Stimulated activated CD4-positive, alpha-beta T cell treated with anti-CD3 and anti-CD28 coated beads, Interleukin-1b, Interleukin-23, amount 100 ng/mL, for 1 hour (primary cell): Measurements from ENCODE around the gene CES2.

ENCODE experiments used
- DNase-seq, 2 donors: peaks; one replicate each; pipeline ENCODE4 v3.0.0-alpha.2; 2020; ENCODE audit warnings: low read depth in 2 of 2

Gene CES2

GRCh38 chr16:66902648-66903543, 32.4 kb upstream of the CES2 start:
- DNase-seq: no peak

DNA sequence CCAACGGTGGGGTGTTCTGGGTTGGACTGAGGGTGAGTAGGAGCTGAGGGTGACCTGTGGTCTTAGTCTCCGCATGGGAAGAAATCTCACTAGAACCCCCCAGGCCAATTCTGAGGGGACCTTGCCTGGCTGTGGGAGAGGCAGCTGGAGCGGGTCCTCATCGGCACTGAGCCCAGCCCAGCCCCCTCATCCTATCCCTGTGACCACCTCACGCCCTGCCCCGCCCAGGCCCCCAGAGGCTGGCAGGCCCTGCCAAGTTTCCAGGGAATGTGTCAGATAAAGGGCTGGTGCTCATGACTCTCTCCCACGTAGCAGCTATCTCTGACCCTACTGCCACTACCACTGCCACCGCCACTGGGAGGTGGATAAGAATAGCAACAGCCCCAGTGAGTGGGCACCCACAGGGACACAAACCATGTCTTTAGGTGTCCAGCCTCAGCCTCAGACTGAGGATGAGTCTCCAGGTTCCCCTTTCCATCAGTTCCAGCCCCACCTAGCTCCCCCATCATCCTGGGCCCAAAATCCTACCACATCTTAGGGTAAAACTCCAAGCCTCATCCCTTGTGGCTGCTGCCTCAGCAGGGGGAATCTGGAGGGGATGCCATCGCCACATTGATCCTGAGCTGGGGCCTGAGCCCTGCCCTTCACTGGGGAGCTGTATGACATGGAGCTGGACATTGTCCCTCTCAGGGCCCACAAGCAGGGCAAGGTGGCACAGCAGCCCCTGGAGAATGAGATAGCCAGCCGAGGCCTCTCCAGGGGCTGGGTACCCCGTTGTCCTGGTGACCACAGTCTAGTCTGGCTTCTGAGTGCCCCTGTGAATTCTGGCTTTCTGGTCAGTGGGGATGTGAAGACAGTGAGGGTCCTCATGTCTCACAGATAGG, 31.5 kb upstream of the CES2 start:
- no peak for DNase-seq

- DNase-seq: no peak
Measured at GRCh38 chr16:66904428-66904845, 30.9 kb upstream of the CES2 start.

DNA sequence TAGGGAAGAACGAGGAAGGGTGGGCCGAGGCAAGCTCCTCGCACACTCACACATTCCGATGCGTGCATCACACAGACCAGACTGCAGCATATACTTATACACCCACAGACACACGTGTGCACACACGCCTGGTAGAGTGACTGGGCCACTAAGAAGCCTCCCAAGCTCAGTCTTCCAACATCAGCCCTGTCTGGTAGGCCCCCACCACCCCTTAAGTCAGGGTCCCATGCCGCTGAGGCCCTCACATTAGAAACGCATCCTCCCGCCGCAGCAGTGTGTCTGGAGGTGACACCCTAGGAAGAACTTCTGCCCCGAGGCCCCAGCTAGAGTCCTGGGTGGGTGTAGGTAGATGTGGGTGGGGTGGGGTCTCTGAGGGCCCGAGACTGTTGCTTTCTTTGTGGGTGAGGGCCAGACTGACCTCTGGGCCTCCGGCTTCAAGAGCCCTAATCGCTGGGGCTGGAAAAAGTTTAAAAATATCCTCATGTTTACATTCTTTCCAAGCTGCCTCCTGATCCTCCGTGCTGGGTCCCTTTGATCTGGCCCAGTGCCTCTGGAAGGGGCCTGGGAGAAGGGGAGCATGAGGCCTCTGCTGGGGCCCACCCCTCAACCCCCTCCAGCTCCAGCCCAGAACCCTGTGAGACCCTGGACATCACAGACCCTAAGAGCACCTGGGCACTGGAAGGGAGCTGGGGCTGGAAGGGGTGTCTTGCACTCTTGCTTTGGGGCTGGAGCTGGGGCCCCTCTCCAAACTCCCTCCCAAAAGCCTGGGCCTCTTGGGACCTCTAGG, 30.3 kb upstream of the CES2 start:
- DNase-seq: no peak

DNA sequence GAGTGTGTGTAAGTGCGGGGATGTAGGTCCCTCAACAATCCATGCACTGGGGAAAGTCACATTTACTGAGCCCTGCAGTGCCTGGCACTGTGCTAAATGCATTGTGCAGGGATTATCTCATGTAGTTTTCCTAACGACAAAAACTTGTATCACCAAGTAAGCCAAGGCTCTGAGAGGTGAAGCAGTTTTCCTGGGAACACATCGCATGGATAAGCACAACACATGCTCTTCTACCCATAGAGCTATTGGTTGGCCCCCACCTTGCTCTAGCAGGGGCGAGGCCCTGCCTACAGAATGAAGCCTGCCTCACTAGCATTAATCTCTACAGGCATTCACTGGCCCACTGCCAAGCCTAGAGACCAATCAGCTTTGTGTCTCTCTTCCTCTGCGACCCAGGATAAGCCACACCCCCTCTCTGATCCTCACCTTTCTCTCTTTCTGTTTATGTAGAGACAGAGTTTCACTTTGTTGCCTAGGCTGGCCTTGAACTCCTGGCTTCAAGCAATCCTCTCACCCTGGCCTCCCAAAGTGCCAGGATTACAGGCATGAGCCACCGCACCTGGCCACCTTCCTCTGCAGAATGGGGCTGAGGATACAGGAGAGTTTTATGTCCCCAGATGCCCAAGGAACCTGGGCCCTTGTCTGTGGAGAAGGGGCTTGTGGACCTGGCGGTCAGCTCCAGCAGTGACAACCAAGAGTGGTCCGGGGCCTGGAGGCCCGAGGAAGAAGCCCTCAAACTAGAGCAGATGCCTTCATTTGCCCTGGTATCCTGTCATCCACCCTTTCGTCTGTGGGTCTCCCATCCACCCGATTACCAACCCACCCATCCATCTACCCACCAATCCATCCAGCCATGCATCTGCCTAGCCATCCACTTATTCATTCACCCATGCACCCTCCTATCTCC, 29.4 kb upstream of the CES2 start:
- no peak for DNase-seq

DNA sequence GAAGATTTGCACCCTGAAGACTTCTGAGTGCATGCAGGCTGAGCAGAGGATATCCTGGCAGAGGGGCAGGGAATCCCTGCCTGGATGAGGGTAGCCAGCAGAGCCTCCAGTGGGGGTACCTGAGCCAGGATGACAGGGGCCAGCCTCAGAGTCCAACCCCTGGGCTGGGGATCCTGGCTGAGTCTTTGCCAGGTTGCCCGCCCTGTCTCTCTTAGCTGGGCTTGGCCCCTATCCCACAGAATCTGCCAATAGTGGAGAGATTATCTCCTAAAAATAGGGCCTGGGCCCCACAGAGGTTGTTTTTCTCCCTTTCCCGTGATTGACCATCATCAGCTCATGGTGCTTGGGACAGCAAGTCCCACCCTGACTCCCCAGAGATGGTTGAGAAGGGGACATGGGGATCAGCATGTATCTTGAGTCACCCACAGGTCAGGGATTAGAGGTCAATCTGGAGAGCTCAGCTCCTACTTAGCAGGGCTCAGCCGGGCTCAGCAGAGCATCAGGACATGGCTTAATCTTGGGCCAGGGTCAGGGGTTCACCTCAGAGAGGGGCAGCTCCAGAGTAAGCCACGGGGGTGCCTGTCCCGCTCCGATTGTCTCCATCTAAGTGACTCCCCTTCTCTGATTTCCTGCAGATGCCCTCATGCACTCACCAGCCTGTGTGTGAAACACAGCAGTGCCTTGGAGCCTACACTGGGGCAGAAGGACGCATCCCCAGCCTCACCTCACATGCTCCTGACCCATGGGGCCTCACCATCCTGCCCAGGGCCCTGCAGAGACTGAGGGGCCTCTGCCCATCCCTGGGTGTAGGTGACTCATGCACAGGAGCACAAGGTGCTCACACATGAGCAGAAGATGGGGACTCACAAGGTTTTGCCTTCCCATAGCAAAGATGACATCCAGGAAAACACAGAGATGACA, 28.1 kb upstream of the CES2 start:
- DNase-seq: no peak

- no peak for DNase-seq
Measured at GRCh38 chr16:66908116-66908515, 27.2 kb upstream of the CES2 start.

- DNase-seq: no peak
Measured at GRCh38 chr16:66908762-66909559, 26.4 kb upstream of the CES2 start.

DNA sequence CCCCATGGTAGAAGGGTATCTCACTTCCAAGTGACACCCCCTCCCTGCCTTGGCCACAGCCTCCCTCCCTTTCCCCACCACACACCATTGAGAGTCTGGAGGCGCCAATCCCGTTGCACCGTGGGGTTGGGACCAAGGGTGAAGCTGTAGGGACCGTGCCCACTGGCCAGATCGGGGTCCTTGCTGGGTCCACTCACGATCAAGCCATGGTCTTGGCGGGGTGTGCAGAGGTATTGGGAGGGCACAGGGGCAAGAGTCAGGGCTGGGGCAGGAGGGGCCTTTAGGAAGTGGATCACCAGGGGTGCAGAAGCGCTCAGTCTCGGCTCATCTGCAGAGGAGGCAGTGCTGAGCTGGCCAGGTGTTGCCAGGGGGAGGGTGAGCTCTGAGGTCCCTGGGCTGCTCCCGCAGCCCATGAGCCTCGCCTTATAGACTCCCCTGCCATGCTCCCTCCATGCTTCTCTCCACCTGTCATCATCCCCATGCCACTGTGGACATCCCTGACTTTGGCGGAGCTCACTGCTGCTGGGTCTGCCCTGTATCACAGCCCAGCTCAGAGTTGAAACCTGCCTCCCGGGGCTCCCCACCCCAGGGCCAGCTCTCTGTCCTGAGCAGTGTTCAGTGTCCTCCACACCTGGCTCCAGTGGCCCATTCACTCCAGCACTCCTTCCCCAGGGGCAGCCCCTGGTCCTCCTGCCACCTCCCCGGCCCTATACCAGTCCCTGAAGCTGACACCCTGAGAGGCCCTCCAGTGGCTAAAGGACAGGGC, 25.0 kb upstream of the CES2 start:
- DNase-seq: no peak

DNA sequence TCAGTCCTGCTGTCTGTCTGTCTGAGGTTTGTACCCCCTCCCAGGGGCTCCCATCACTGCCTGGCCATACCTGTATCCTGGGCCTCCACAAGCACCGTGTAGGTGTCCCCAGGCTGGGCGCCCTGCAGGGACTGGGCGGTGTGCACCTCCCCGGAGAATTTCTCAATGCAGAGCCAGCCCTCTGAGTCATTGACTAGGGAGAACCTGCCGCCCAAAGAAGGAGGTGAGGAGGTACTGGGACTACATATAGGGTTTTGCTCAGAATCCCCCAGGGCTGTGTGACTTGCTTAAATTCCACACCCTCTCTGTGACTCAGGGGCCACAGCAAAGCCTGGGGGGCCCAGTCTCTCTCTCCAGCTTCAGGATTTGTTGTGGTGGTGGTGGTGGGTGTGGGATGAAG, 24.2 kb upstream of the CES2 start:
- DNase-seq: no peak

- DNase-seq: no peak
Measured at GRCh38 chr16:66911801-66912200, 23.5 kb upstream of the CES2 start.

DNA sequence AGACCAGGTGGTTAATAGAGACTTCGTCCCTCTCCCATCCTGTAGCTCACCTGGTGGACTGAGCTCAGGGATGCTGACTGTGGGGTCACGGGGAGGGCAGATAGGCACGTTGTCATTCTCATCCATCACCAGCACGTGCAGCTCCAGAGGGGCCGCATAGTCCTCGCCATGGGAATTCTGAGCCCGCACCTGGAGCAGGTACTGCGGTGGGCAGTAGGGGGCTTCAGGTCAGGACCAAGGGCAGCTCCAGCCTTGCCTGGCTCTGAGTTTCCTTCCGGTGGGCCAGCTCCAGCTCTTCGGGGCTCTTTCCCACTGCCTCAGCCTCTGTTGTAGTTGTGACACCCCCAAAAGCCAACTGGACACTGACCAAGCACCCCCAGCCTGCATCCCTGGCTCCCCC, 22.2 kb upstream of the CES2 start:
- DNase-seq: no peak

DNA sequence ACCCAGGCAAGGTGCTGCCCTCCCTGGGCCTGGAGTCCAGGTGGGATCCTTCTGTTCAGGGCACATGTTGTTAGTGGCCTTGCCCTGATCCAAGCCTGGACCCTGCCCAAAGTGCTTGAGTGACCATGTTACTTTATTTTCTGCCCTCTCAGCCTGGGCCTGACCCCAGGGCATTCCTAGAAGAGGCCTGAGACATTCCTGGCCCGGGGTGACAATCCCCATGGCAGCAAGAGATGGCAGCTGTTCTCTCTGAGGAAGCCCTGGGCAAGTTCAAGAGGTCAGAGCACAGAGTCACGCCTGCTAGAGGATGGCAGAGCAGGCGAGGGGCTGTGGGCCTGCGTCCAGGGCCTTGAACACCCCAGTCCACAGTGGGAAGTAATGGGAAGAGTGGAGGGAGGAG, 21.6 kb upstream of the CES2 start:
- no peak for DNase-seq

DNA sequence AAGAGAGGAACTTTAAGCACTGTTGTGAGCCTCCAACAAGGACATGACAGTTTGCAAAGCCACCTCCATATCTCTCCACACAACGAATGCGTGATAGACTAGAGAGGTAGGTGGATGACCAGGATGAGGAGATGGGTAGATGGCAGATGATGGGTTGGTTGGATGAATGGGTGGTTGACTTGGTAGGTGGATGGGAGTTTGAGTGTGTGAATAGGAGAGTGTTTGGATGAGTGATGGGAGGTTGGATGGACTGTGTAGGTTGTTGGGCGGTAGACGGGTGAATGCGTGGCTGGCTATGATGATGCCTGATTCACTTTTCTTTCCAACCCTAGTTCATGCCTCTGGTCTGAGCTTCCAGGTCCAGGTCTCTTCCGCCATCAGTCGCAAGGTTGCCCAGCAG, 20.8 kb upstream of the CES2 start:
- no peak for DNase-seq

DNA sequence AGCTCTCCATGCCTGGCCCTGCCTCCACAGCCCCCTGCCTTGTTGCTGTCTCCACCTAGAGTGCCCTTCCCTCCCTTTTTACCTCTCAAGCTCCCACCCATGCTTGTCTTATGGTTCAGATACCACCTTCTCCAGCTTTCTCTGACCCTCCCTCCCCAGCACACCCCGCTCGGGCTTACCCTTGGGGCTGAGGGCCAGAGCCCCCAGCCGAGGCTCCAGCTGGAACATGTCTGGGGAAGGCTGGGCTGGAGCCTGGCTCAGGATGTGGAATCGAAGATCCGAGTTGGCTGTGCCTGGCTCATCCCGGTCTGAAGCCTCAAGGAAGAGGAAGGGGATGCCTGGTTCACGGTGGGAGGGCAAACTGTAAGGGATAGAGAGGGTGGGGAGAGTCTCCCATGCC, 20.3 kb upstream of the CES2 start:
- no peak for DNase-seq

DNA sequence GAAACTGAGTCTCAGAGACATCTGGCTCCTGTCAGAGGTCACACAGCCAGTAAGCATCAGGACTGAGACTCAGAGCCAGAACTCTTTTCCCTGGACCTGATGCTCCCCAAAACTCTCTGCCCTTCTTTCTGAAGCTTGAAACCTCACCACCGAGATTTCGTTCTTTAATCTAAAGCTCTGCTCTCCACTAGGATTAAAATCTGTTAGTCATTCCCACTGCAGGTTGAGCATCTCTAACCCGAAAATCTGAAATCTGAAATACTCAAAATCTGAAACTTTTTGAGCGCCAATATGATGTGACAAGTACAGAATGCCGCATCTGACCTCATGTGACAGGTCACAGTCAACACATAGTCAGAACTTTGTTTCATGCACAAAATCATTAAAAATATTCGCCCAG, 18.8 kb upstream of the CES2 start:
- DNase-seq: no peak

DNA sequence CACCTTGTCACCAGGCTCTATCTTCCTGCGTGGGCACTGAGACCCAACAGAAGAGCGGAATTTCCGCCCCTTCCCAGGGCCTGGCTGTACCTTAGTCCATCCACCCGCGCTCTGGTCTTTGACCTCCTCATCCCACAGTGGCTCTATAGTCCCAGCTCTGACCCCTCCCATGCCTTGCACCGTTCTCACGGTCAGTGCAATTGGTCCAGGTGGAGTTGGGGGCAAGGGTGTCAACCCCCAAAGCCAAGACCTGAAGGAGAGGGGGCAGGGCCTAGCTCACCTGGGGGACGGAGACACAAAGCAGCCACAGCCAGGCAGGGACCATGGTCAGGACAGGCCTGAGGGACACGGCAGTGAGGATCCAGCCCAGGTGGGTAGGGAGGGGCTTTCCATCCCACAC, 17.6 kb upstream of the CES2 start:
- DNase-seq: no peak

- no peak for DNase-seq
Measured at GRCh38 chr16:66918355-66918754, 17.0 kb upstream of the CES2 start.
